HCT116 (cell line): ENCODE results near the gene NIPAL4. TPM values are rescaled to one million over a fixed set of nuclear protein-coding genes. Genes with fewer than 3 reads are reported as not detected.
"Not testable (repeated sequence)": the region's sequence is repeated elsewhere in the genome, so short reads cannot be mapped to it uniquely, and the experiment has no call there.

Experiments
- ATAC-seq: fragments of 200-7000 bp; cut with Tn5 transposase; 2 replicates; pipeline ENCODE4 v1.9.1; 2020; ENCODE audit warnings: mild to moderate bottlenecking, moderate library complexity
- BruUV-seq: library from RNA; stranded (reverse); fragments of 400-500 nt; replicated peaks from 2 replicates; lab custom pipeline; 2021; lab: Mats Ljungman, UMichigan
- CTCF ChIA-PET: fragments of 300-600 bp; sonication (Branson Sonifier 250); formaldehyde crosslinking; loops from one replicate; lab custom pipeline; 2021; ENCODE audit warnings: antibody characterized with exemption; lab: Charles Lee
- POLR2A ChIA-PET: fragments of 300-600, 350-600 bp; sonication (Branson Sonifier 250); formaldehyde crosslinking; loops from one replicate; lab custom pipeline; 2021; ENCODE audit warnings: antibody characterized with exemption; lab: Charles Lee
- RAD21 ChIA-PET, 2 experiments: fragments of 300-600 bp; sonication (Branson Sonifier 250); formaldehyde crosslinking; loops; one replicate each; lab custom pipeline; 2023; ENCODE audit warnings: low total read pairs in 2 of 2; ENCODE audit not compliant: uncharacterized antibody in 2 of 2, unreplicated experiment in 2 of 2, low non-redundant PET in 1 of 2; lab: Charles Lee
- DNase-seq: peaks from one replicate; pipeline ENCODE4 v3.0.0-alpha.2; 2010; ENCODE audit warnings: low read depth, low spot score
- H2AFZ ChIP-seq: fragments of 200-600 bp; shearing (Covaris generic), sonication (generic); 2 replicates; pipeline ENCODE4 v1.6.1; 2017; ENCODE audit warnings: low read depth, mixed run types, mixed read lengths, antibody characterized with exemption, low read length; ENCODE audit not compliant: poor library complexity, severe bottlenecking
- H3K27ac ChIP-seq: 2 replicates; pipeline ENCODE4 v1.5.1; 2012; ENCODE audit warnings: low read depth, low read length
- H3K27me3 ChIP-seq: fragments of 200-600 bp; sonication (generic); 2 replicates; pipeline ENCODE4 v1.6.1; 2016; ENCODE audit warnings: mixed run types, low read length, mixed read lengths; ENCODE audit not compliant: insufficient read depth
- H3K36me3 ChIP-seq, 2 experiments: fragments of 200-500 bp in 1 of 2; fragments of 200-600 bp in 1 of 2; sonication (Bioruptor generic) in 1 of 2; sonication (generic) in 1 of 2; 2 replicates each; pipeline versions ENCODE4 v1.5.1 to v1.6.1; 2014 to 2016; ENCODE audit warnings: low read length in 2 of 2, inconsistent platforms in 1 of 2, mixed read lengths in 1 of 2, mixed run types in 1 of 2; ENCODE audit not compliant: insufficient read depth in 2 of 2, control insufficient read depth in 1 of 2
- H3K4me1 ChIP-seq, 2 experiments: fragments of 200-600 bp in 1 of 2; sonication (generic) in 1 of 2; 2 replicates each; pipeline versions ENCODE4 v1.5.1 to v1.6.1; 2012 to 2017; ENCODE audit warnings: low read length in 2 of 2, inconsistent platforms in 1 of 2, mild to moderate bottlenecking in 1 of 2, mixed read lengths in 1 of 2, mixed run types in 1 of 2, moderate library complexity in 1 of 2; ENCODE audit not compliant: insufficient read depth in 2 of 2, control insufficient read depth in 1 of 2
- H3K4me2 ChIP-seq: fragments of 200-600 bp; sonication (generic); 2 replicates; pipeline ENCODE4 v1.6.1; 2017; ENCODE audit warnings: mixed run types, low read length, mixed read lengths
- H3K4me3 ChIP-seq, 2 experiments: fragments of 200-600 bp in 1 of 2; sonication (generic) in 1 of 2; replicated peaks in 1 of 2; 2 replicates each; pipeline ENCODE4 v1.5.1; 2011 to 2016; ENCODE audit warnings: low read length in 2 of 2, control low read depth in 1 of 2, low read depth in 1 of 2, mild to moderate bottlenecking in 1 of 2, mixed read lengths in 1 of 2, mixed run types in 1 of 2
- H3K79me2 ChIP-seq: fragments of 200-600 bp; sonication (generic); 2 replicates; pipeline ENCODE4 v1.6.1; 2017; ENCODE audit warnings: mild to moderate bottlenecking, mixed run types, low read length, moderate library complexity, mixed read lengths; ENCODE audit not compliant: insufficient read depth
- H3K9ac ChIP-seq: fragments of 200-600 bp; sonication (generic); 2 replicates; pipeline ENCODE4 v1.6.1; 2016; ENCODE audit warnings: low read length, mixed read lengths
- H3K9me2 ChIP-seq: fragments of 200-600 bp; sonication (generic), shearing (Covaris generic); 2 replicates; pipeline ENCODE4 v1.6.1; 2017; ENCODE audit warnings: mixed run types, mild to moderate bottlenecking, moderate library complexity; ENCODE audit not compliant: insufficient read depth
- H3K9me3 ChIP-seq, 2 experiments: fragments of 200-500 bp in 1 of 2; fragments of 200-600 bp in 1 of 2; sonication (Bioruptor generic) in 1 of 2; sonication (generic) in 1 of 2; 2 replicates each; pipeline ENCODE4 v1.6.1; 2014 to 2017; ENCODE audit warnings: low read length in 2 of 2, mixed read lengths in 2 of 2, inconsistent platforms in 1 of 2, low read depth in 1 of 2, mild to moderate bottlenecking in 1 of 2, mixed run types in 1 of 2, moderate library complexity in 1 of 2; ENCODE audit not compliant: control insufficient read depth in 1 of 2, insufficient read depth in 1 of 2
- H4K20me1 ChIP-seq: fragments of 200-600 bp; sonication (generic), shearing (Covaris generic); 2 replicates; pipeline ENCODE4 v1.6.1; 2017; ENCODE audit warnings: mixed run types, mild to moderate bottlenecking, moderate library complexity; ENCODE audit not compliant: insufficient read depth
- CTCF ChIP-seq, 3 experiments: fragments of 200-600 bp in 1 of 3; sonication (generic) in 1 of 3; IDR thresholded peaks in 2 of 3; conservative IDR thresholded peaks in 1 of 3; 2 replicates each; pipeline ENCODE4 v1.5.1; 2012 to 2017; ENCODE audit warnings: low read depth in 2 of 3, low read length in 2 of 3, antibody characterized with exemption in 1 of 3, borderline replicate concordance in 1 of 3, control low read depth in 1 of 3, mild to moderate bottlenecking in 1 of 3, mixed read lengths in 1 of 3, mixed run types in 1 of 3, moderate library complexity in 1 of 3; ENCODE audit not compliant: insufficient read depth in 1 of 3
- EGR1 ChIP-seq: IDR thresholded peaks from 2 replicates; pipeline ENCODE4 v1.6.1; 2012; ENCODE audit warnings: low read depth
- ELF1 ChIP-seq: IDR thresholded peaks from 2 replicates; pipeline ENCODE4 v1.6.1; 2012; ENCODE audit warnings: low read depth, borderline replicate concordance
- EZH2 ChIP-seq: fragments of 200-600 bp; sonication (generic); IDR thresholded peaks from 2 replicates; pipeline ENCODE4 v1.6.1; 2017; ENCODE audit warnings: antibody characterized with exemption, mixed run types
- EZH2phosphoT487 ChIP-seq: fragments of 200-600 bp; IDR thresholded peaks from 2 replicates; pipeline ENCODE4 v1.6.1; 2018; ENCODE audit warnings: antibody characterized with exemption, borderline replicate concordance
- FOSL1 ChIP-seq: IDR thresholded peaks from 2 replicates; pipeline ENCODE4 v1.6.1; 2012; ENCODE audit warnings: low read depth
- POLR2A ChIP-seq: IDR thresholded peaks from 2 replicates; pipeline ENCODE4 v1.7.0; 2011; ENCODE audit warnings: borderline replicate concordance; ENCODE audit not compliant: insufficient read depth, insufficient read length; ENCODE audit errors: extremely low read depth
- POLR2AphosphoS5 ChIP-seq: IDR thresholded peaks from 2 replicates; pipeline ENCODE4 v1.6.1; 2011; ENCODE audit warnings: mild to moderate bottlenecking, low read depth, low read length, moderate library complexity
- SIN3A ChIP-seq: IDR thresholded peaks from 2 replicates; pipeline ENCODE4 v1.6.1; 2012; ENCODE audit warnings: low read depth
- SP1 ChIP-seq: IDR thresholded peaks from 2 replicates; pipeline ENCODE4 v1.6.1; 2012; ENCODE audit warnings: low read depth
- ZBTB33 ChIP-seq: IDR thresholded peaks from 2 replicates; pipeline ENCODE4 v1.6.1; 2011; ENCODE audit warnings: mild to moderate bottlenecking, low read length, moderate library complexity; ENCODE audit not compliant: insufficient replicate concordance; ENCODE audit errors: extremely low read depth
- intact Hi-C: fragments of 100-400 bp; cut with micrococcal nuclease; formaldehyde crosslinking; loops from 2 replicates; pipeline ENCODE4 v1.10.0; 2022
- total RNA-seq: library from RNA; stranded (reverse); gene quantifications from one replicate; pipeline ENCODE4 v1.2.1, GENCODE V29; 2021; ENCODE audit not compliant: unreplicated experiment

NIPAL4 gene
- total RNA-seq, 1 experiment from 2014 or later = 0.12 TPM

GRCh38 chr5:157415838-157416237 lies 44.2 kb upstream of the NIPAL4 start:
- ATAC-seq = no peak
- BruUV-seq = no TSS peak
- no peaks in the 10 kb centered on the region for H3K36me3 ChIP-seq
- H3K4me3 ChIP-seq = no peak overlapping the region
- H3K9me2 ChIP-seq = no peaks in the 10 kb centered on the region
- H3K79me2 ChIP-seq = no peaks in the 10 kb centered on the region
- no peak overlapping the region for H3K9ac ChIP-seq
- H3K4me1 ChIP-seq = no peaks in the 10 kb centered on the region
- ChIA-PET CTCF (no interaction called here), RAD21 (no interaction called here), POLR2A (no interaction called here)
- no peaks in the 10 kb centered on the region for H3K9me3 ChIP-seq
- no peak overlapping the region for H3K4me2 ChIP-seq
- no peak overlapping the region for H3K27ac ChIP-seq
- no peak for DNase-seq
- no peak overlapping the region for H2AFZ ChIP-seq
- intact Hi-C loops = no loop called here
- no peaks in the 10 kb centered on the region for H4K20me1 ChIP-seq
- no peaks in the 10 kb centered on the region for H3K27me3 ChIP-seq
- TF ChIP-seq ZBTB33 (no peak), EZH2 (no peak), FOSL1 (no peak), SP1 (no peak), POLR2A (no peak), ELF1 (no peak), CTCF (IDR thresholded peaks at IDR 0.05 in 2 of 3, conservative IDR thresholded peaks at IDR 0.05 in 1 of 3; ENCODE audit: borderline replicate concordance in 1 of 3, insufficient read depth in 1 of 3, low read depth in 2 of 3, low read length in 2 of 3) (no peak), POLR2AphosphoS5 (no peak), SIN3A (no peak), EZH2phosphoT487 (no peak), EGR1 (no peak)

GRCh38 chr5:157419521-157419920 lies 40.5 kb upstream of the NIPAL4 start:
- H3K36me3 ChIP-seq, POLR2A ChIA-PET, H3K4me3 ChIP-seq, H3K9me2 ChIP-seq, H3K4me2 ChIP-seq, intact Hi-C loops, H3K4me1 ChIP-seq, H3K27ac ChIP-seq, H3K9ac ChIP-seq, BruUV-seq, H3K27me3 ChIP-seq, H3K79me2 ChIP-seq, DNase-seq, H4K20me1 ChIP-seq, ATAC-seq, CTCF ChIA-PET, RAD21 ChIA-PET, H2AFZ ChIP-seq, H3K9me3 ChIP-seq: not testable (repeated sequence)
